K562 (cell line): ENCODE results near the gene TRIM4.

Experiments
- CTCF ChIP-seq, 3 experiments: IDR thresholded peaks in 2 of 3; conservative IDR thresholded peaks in 1 of 3; 2 replicates each; pipeline ENCODE4 v1.5.1; 2011 to 2012; ENCODE audit warnings: low read length in 3 of 3, mild to moderate bottlenecking in 3 of 3, control low read depth in 2 of 3, improper control_type of control experiment in 1 of 3, inconsistent platforms in 1 of 3, low read depth in 1 of 3, mixed read lengths in 1 of 3, moderate library complexity in 1 of 3; ENCODE audit not compliant: insufficient read depth in 2 of 3
- E2F1 ChIP-seq: sonication (generic); formaldehyde crosslinking; IDR thresholded peaks from 2 replicates; pipeline ENCODE4 v1.8.1; 2023; ENCODE audit warnings: mild to moderate bottlenecking, missing genetic modification reagents, moderate library complexity
- GATA2 ChIP-seq: sonication (generic); formaldehyde crosslinking; IDR thresholded peaks from 2 replicates; pipeline ENCODE4 v1.4.0; 2020; ENCODE audit warnings: mild to moderate bottlenecking, missing genetic modification reagents
- HMG20A ChIP-seq: fragments of 450-650 bp; formaldehyde crosslinking; conservative IDR thresholded peaks from 2 replicates; pipeline ENCODE4 v1.4.0; 2020; ENCODE audit warnings: mild to moderate bottlenecking, mixed read lengths
- MAZ ChIP-seq, 2 experiments: fragments of 450-650 bp in 1 of 2; sonication (generic) in 1 of 2; formaldehyde crosslinking; IDR thresholded peaks in 1 of 2; conservative IDR thresholded peaks in 1 of 2; 2 replicates each; pipeline versions ENCODE4 v1.4.0 to v1.5.0; 2020; ENCODE audit warnings: mild to moderate bottlenecking in 1 of 2, missing genetic modification reagents in 1 of 2
- NCOA2 ChIP-seq, 2 experiments: fragments of 450-650 bp; IDR thresholded peaks; 2 replicates each; pipeline ENCODE4 v1.6.1; 2018; ENCODE audit warnings: mild to moderate bottlenecking in 2 of 2, moderate library complexity in 1 of 2; ENCODE audit not compliant: partially characterized antibody in 2 of 2
- TAF1 ChIP-seq: IDR thresholded peaks from 2 replicates; pipeline ENCODE4 v1.6.1; 2011; ENCODE audit warnings: mild to moderate bottlenecking, low read length, moderate library complexity; ENCODE audit not compliant: insufficient read depth, control insufficient read depth, severe bottlenecking; ENCODE audit errors: extremely low read depth

GRCh38 chr7:99929730-99930053, 10.4 kb upstream of the TRIM4 start:
- no peak for TF ChIP-seq HMG20A
- TF ChIP-seq CTCF (IDR thresholded peaks at IDR 0.05 in 2 of 3, conservative IDR thresholded peaks at IDR 0.05 in 1 of 3; ENCODE audit: insufficient read depth in 2 of 3, low read depth in 1 of 3, low read length in 3 of 3) = no peak
- TF ChIP-seq TAF1 = no peak
- TF ChIP-seq GATA2 (CRISPR knock-in tag) = no peak
- TF ChIP-seq NCOA2 (IDR thresholded peaks at IDR 0.05; ENCODE audit: partially characterized antibody in 2 of 2) = no peak
- TF ChIP-seq MAZ (CRISPR knock-in tag; conservative IDR thresholded peaks at IDR 0.05 in 1 of 2, IDR thresholded peaks at IDR 0.05 in 1 of 2) = no peak
- TF ChIP-seq E2F1 (CRISPR knock-in tag) = no peak
